GM18505 (cell line): Measurements from ENCODE around the gene COL1A2.

ENCODE experiments used
- ATAC-seq: cut with Tn5 transposase; IDR thresholded peaks from one replicate; pipeline ENCODE4 v1.9.1; 2021; ENCODE audit not compliant: unreplicated experiment
- POLR2A ChIP-seq: IDR thresholded peaks from 4 replicates; pipeline ENCODE4 v1.6.1; 2011; ENCODE audit warnings: borderline replicate concordance; ENCODE audit not compliant: insufficient read depth, insufficient read length; ENCODE audit errors: extremely low read depth

COL1A2 gene

GRCh38 chr7:94394437-94395140 is at the start of gene COL1A2:
Gene COL1A2 (plus strand): TSS chr7:94394895. CDS start chr7:94395032, 137 bp downstream.
- TF ChIP-seq POLR2A: no peak
- no peak for ATAC-seq

DNA sequence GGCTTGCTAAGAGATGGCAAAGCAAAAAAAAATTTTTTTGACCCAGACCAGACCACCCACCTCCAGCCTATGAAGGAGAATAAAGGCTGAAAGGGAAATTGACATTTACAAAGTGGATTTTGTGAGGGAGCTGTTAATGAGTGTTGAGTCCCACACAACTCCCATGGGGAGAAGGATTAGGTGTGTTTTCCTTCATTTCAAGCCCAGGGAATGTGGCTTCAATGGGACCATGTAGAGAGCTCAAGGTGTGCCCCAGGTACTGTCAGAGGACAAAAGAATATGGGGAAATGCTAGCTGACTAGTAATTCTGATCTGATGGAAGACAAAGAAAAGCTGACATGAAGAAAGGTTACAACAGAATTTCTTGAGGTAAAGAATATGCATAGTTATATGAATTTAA is 48.8 kb upstream of the COL1A2 start:
- no peak for ATAC-seq
- TF ChIP-seq POLR2A: no peak

DNA sequence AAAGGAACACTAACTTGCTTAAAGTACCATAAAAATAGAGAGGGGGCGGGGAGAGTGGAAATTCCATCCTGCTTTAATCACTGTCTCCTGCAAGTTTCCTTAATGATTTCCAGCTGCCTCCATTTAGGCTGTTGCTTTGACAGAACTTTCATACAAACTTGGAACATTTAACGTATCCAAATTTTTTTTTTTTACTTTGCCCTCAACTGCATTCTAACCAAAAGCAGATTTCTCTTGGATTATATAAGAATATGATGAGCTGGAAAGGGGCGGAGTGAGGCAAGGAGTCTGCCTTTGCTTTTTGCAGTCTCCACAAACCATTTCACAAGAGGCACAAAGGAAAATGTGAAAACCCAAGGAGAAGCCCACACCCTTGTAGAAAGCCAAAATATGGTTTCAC is 46.6 kb upstream of the COL1A2 start:
- no peak for ATAC-seq
- no peak for TF ChIP-seq POLR2A

DNA sequence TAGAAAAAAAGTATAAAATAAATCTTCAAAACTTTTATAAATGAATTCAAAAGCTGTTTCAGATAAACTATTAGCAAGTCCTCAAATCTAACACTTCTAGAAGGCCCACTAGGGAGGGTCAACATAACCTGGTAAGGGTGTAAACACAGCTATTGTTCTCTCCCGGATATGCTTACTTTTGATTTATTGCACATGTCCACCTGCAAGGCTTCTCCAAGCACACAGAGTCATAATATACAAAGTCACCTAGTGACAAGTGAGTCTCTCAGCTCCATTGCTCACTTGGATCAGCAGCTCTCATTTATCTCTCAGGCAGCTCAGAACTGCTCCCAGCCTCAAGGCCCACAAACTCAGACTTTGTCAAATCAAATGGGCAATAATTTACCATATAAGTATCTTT is 44.0 kb upstream of the COL1A2 start:
- ATAC-seq: no peak
- TF ChIP-seq POLR2A: no peak

DNA sequence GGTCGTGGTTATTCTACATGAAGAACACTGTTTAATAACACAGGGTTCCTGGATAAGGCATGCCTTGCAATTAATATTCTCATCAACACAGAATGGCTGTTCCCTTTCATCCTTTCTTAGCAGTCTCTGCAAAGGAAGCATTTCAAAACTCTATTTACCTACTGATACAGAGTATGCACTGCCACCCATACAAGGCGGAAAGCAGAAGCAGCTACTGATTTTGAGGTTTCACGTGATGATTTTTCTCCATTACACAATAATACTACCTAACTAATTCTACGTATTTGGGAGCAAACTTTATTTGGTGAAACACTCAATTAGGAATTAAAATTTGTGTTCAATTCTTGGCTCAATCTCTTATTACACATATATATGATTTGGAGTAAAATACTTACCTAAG is 43.0 kb upstream of the COL1A2 start:
- no peak for TF ChIP-seq POLR2A
- no peak for ATAC-seq

DNA sequence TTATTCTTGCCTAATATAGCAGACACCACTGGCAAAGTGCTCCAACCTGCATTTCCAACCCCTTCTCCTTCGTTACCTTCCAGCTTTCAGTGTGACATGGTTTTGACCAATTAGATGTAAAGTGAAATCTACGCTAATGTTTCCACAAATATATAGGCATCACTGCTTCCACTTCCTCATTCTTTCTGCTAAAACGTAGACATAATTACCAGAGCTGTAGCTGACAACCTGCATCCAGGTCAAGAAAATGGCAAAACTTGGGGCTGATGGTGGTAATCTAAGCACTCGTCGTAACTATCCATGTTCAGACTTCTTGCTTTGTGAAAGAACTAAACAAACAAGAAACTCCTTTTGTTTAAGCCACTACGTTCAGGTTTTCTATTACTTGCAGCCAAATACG is 41.8 kb upstream of the COL1A2 start:
- TF ChIP-seq POLR2A: no peak
- no peak for ATAC-seq

- no peak for ATAC-seq
- no peak for TF ChIP-seq POLR2A
Observed at GRCh38 chr7:94354953-94355352, 39.7 kb upstream of the COL1A2 start.

DNA sequence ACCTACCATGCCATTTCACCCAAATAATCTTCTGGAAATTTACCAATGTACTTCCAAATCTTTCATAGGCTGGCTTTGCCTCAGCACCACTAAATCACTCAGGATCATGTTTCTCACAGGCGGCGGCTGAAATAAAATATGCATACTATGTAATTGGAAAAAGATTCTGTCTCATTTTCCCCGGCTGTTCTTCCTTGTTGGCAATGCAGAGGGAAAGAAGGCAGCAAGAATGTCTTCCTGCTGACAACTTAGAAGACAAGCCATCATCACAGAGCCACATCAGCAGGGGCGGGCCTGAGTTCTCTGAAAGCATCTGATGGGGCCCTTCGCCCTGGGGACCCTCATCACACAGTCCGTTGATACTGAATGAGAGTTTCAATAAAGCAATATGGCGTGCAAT is 39.2 kb upstream of the COL1A2 start:
- no peak for ATAC-seq
- TF ChIP-seq POLR2A: no peak

DNA sequence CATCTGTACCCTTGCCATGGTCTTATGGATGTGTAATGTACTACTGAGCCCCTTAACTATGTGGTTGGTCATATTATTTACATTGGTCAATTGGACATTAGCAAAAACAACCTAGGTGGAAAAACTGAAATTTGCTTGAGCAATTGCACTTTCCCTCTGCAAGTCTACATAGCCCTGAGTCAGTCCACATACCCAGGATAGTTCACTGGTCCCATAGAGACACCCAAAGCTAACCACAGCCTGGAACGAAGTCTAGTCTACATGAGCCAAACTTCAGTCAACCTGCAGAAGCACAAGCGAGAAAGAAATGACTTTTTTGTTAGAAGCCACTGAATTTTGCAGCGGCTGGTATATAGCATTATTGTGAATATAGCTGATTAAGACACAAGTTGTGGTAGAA is 37.6 kb upstream of the COL1A2 start:
- TF ChIP-seq POLR2A: no peak
- ATAC-seq: no peak

- no peak for TF ChIP-seq POLR2A
- ATAC-seq: no peak
Observed at GRCh38 chr7:94360926-94361325, 33.8 kb upstream of the COL1A2 start.

GRCh38 chr7:94362276-94362675 is 32.4 kb upstream of the COL1A2 start:
- no peak for TF ChIP-seq POLR2A
- ATAC-seq: no peak

DNA sequence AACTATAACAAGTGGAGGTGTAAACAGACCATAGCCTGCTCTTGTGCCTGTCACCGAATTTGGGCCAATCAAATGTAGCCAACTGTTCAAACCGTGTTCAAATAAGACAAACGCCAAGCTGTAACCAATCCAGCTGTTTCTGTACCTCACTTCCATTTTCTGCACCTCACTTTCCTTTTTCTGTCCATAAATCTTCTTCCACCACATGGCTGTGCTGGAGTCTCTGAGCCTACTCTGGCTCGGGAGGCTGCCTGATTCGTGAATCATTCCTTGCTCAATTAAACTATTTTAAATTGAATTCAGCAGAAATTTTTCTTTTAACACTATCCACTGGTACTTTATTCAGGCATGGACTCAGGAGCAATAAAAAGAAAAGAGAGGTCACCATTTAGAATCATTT is 29.9 kb upstream of the COL1A2 start:
- no peak for TF ChIP-seq POLR2A
- ATAC-seq: no peak

DNA sequence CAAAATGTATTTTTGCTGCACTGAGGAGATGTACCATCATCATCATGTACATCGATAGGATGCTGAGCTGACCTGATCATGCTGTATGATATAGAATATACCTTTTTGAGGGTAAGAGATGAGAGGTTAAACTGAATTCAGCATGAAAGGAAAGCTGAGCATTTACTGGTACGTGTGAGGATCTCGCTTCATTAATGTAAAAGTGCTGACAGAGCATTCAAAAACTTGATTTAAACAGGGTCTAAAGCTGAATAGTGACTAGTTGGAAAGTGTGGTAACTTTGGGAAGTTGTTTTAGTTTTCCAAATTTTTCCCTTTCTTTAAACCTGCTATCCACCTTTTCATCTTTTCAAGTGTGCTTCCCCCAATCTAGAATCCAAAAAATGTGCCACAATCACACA is 28.5 kb upstream of the COL1A2 start:
- TF ChIP-seq POLR2A: no peak
- ATAC-seq: no peak

DNA sequence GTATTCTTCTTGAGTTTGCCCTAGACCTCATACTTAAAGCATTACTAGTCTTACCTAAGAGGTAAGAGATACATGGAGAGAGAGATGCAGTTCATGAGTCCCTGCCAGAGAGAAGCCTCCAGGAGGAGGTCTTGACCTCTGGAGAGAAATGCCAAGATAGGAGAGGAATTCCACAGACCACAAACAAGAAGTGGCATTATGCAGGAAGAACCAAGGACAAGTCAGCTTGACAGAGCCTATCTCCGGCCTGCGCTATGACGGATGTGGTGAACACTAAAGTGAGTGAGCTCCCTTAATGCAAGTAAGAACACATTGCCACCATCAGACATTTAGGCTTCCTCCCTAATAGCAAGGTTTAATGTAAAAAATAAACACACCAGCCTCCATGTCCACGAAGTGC is 27.9 kb upstream of the COL1A2 start:
- no peak for ATAC-seq
- TF ChIP-seq POLR2A: no peak

DNA sequence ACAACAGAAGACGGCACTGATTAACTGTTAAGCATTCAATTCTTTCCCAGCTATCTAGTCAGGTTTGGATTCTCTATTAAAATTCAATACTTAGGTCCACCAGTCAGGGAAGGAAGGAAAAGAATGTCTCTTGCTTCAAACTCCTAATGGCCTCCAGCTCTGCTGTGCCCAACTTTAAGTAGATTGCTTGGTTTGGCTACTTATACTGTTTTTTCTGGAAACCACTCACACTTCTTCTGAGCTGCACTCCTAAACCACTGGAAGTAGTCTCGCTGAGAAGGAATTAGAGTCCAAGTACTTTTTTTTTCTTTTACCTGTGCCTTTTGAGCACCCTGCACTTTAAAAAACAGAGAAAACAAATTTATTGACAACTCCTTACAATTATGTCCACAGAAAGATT is 26.7 kb upstream of the COL1A2 start:
- no peak for ATAC-seq
- no peak for TF ChIP-seq POLR2A
